Measurements from ENCODE around the gene ARRB2.

The ARRB2 gene

GRCh38 chr17:4742133-4742532, 31.7 kb downstream of the ARRB2 start:
- no peaks in the 10 kb centered on the region for H3K9me3 Mint-ChIP-seq
- H3K27me3 Mint-ChIP-seq (ENCODE audit: low read depth) = peaks cover 32% of the 10 kb centered on the region
- H3K27ac Mint-ChIP-seq = no peak overlapping the region
- no peaks in the 10 kb centered on the region for H3K36me3 Mint-ChIP-seq (ENCODE audit: low read depth)
- H3K4me3 Mint-ChIP-seq = no peak overlapping the region
- peaks cover 24% of the 10 kb centered on the region for H3K4me1 Mint-ChIP-seq (ENCODE audit: low read depth)
- DNase-seq (ENCODE audit: low spot score) = no peak

GRCh38 chr17:4742629-4743028, 32.2 kb downstream of the ARRB2 start:
- Mint-ChIP-seq H3K4me3 (no peak overlapping the region), H3K4me1 (ENCODE audit: low read depth) (peaks cover 24% of the 10 kb centered on the region), H3K9me3 (no peaks in the 10 kb centered on the region)

GRCh38 chr17:4743216-4743615, 32.8 kb downstream of the ARRB2 start:
- no peaks in the 10 kb centered on the region for H3K9me3 Mint-ChIP-seq
- no peaks in the 10 kb centered on the region for H3K36me3 Mint-ChIP-seq (ENCODE audit: low read depth)
- DNase-seq (ENCODE audit: low spot score) = no peak
- peaks cover 28% of the 10 kb centered on the region for H3K4me1 Mint-ChIP-seq (ENCODE audit: low read depth)
- H3K27me3 Mint-ChIP-seq (ENCODE audit: low read depth) = peaks cover 34% of the 10 kb centered on the region
- H3K4me3 Mint-ChIP-seq = no peak overlapping the region
- H3K27ac Mint-ChIP-seq = no peak overlapping the region

More at GRCh38 chr17:4742629-4743028, 32.2 kb downstream of the ARRB2 start:
- Mint-ChIP-seq H3K36me3 (ENCODE audit: low read depth) (no peaks in the 10 kb centered on the region), H3K27ac (no peak overlapping the region), H3K27me3 (ENCODE audit: low read depth) (peaks cover 32% of the 10 kb centered on the region)
- no peak for DNase-seq (ENCODE audit: low spot score)

GRCh38 chr17:4743898-4744297, 33.5 kb downstream of the ARRB2 start:
- Mint-ChIP-seq H3K27ac (no peak overlapping the region), H3K4me3 (no peak overlapping the region), H3K4me1 (ENCODE audit: low read depth) (peaks cover 24% of the 10 kb centered on the region), H3K27me3 (ENCODE audit: low read depth) (peaks cover 34% of the 10 kb centered on the region), H3K36me3 (ENCODE audit: low read depth) (no peaks in the 10 kb centered on the region), H3K9me3 (no peaks in the 10 kb centered on the region)
- no peak for DNase-seq (ENCODE audit: low spot score)

GRCh38 chr17:4744999-4745969, 34.9 kb downstream of the ARRB2 start:
- peaks cover 31% of the 10 kb centered on the region for H3K27me3 Mint-ChIP-seq (ENCODE audit: low read depth)
- no peaks in the 10 kb centered on the region for H3K9me3 Mint-ChIP-seq
- H3K4me1 Mint-ChIP-seq (ENCODE audit: low read depth) = peaks cover 20% of the 10 kb centered on the region
- H3K4me3 Mint-ChIP-seq = no peak overlapping the region
- H3K36me3 Mint-ChIP-seq (ENCODE audit: low read depth) = no peaks in the 10 kb centered on the region
- no peak overlapping the region for H3K27ac Mint-ChIP-seq
- DNase-seq (ENCODE audit: low spot score) = no peak

GRCh38 chr17:4747847-4748246, 37.4 kb downstream of the ARRB2 start:
- Mint-ChIP-seq H3K4me3 (peak overlapping the region; percentile 80), H3K27me3 (ENCODE audit: low read depth) (peaks cover 33% of the 10 kb centered on the region), H3K4me1 (ENCODE audit: low read depth) (peaks cover 15% of the 10 kb centered on the region), H3K9me3 (no peaks in the 10 kb centered on the region), H3K27ac (peak overlapping the region; percentile 72), H3K36me3 (ENCODE audit: low read depth) (no peaks in the 10 kb centered on the region)
- DNase-seq (ENCODE audit: low spot score) = peak; percentile 19

- peaks cover 15% of the 10 kb centered on the region for H3K4me1 Mint-ChIP-seq (ENCODE audit: low read depth)
- H3K9me3 Mint-ChIP-seq = no peaks in the 10 kb centered on the region
- H3K27ac Mint-ChIP-seq = no peak overlapping the region
- peak overlapping the region; percentile 21 for H3K4me3 Mint-ChIP-seq
- DNase-seq (ENCODE audit: low spot score) = no peak
- H3K27me3 Mint-ChIP-seq (ENCODE audit: low read depth) = peaks cover 36% of the 10 kb centered on the region
- H3K36me3 Mint-ChIP-seq (ENCODE audit: low read depth) = no peaks in the 10 kb centered on the region
Measured at GRCh38 chr17:4748686-4749085, 38.3 kb downstream of the ARRB2 start.

GRCh38 chr17:4750606-4751005, 40.2 kb downstream of the ARRB2 start:
- H3K27me3 Mint-ChIP-seq (ENCODE audit: low read depth) = peaks cover 40% of the 10 kb centered on the region
- no peaks in the 10 kb centered on the region for H3K36me3 Mint-ChIP-seq (ENCODE audit: low read depth)
- H3K27ac Mint-ChIP-seq = no peak overlapping the region
- DNase-seq (ENCODE audit: low spot score) = no peak
- H3K9me3 Mint-ChIP-seq = no peaks in the 10 kb centered on the region
- no peak overlapping the region for H3K4me3 Mint-ChIP-seq
- peaks cover 12% of the 10 kb centered on the region for H3K4me1 Mint-ChIP-seq (ENCODE audit: low read depth)

GRCh38 chr17:4751932-4752331, 41.5 kb downstream of the ARRB2 start:
- Mint-ChIP-seq H3K27me3 (ENCODE audit: low read depth) (peaks cover 42% of the 10 kb centered on the region), H3K4me1 (ENCODE audit: low read depth) (peaks cover 7% of the 10 kb centered on the region), H3K27ac (no peak overlapping the region), H3K9me3 (no peaks in the 10 kb centered on the region), H3K36me3 (ENCODE audit: low read depth) (no peaks in the 10 kb centered on the region), H3K4me3 (no peak overlapping the region)
- DNase-seq (ENCODE audit: low spot score) = no peak

GRCh38 chr17:4753392-4753791, 43.0 kb downstream of the ARRB2 start:
- H3K4me1 Mint-ChIP-seq (ENCODE audit: low read depth) = peaks cover 1% of the 10 kb centered on the region
- H3K9me3 Mint-ChIP-seq = no peaks in the 10 kb centered on the region
- no peak for DNase-seq (ENCODE audit: low spot score)
- H3K36me3 Mint-ChIP-seq (ENCODE audit: low read depth) = no peaks in the 10 kb centered on the region
- no peak overlapping the region for H3K4me3 Mint-ChIP-seq
- H3K27me3 Mint-ChIP-seq (ENCODE audit: low read depth) = peaks cover 41% of the 10 kb centered on the region
- no peak overlapping the region for H3K27ac Mint-ChIP-seq

- Mint-ChIP-seq H3K4me1 (ENCODE audit: low read depth) (no peaks in the 10 kb centered on the region), H3K27ac (no peak overlapping the region), H3K4me3 (no peak overlapping the region), H3K36me3 (ENCODE audit: low read depth) (no peaks in the 10 kb centered on the region), H3K9me3 (no peaks in the 10 kb centered on the region), H3K27me3 (ENCODE audit: low read depth) (peaks cover 15% of the 10 kb centered on the region)
- no peak for DNase-seq (ENCODE audit: low spot score)
Measured at GRCh38 chr17:4759776-4760236, 49.4 kb downstream of the ARRB2 start.

- H3K4me1 Mint-ChIP-seq (ENCODE audit: low read depth) = no peaks in the 10 kb centered on the region
- H3K27me3 Mint-ChIP-seq (ENCODE audit: low read depth) = peaks cover 6% of the 10 kb centered on the region
- no peak for DNase-seq (ENCODE audit: low spot score)
Measured at GRCh38 chr17:4764595-4764994, 54.2 kb downstream of the ARRB2 start.

GRCh38 chr17:4766201-4766600, 55.8 kb downstream of the ARRB2 start:
- no peak overlapping the region for H3K27ac Mint-ChIP-seq
- H3K9me3 Mint-ChIP-seq = no peaks in the 10 kb centered on the region
- H3K27me3 Mint-ChIP-seq (ENCODE audit: low read depth) = peaks cover 8% of the 10 kb centered on the region
- peaks cover 2% of the 10 kb centered on the region for H3K4me1 Mint-ChIP-seq (ENCODE audit: low read depth)
- DNase-seq (ENCODE audit: low spot score) = no peak
- no peak overlapping the region for H3K4me3 Mint-ChIP-seq
- H3K36me3 Mint-ChIP-seq (ENCODE audit: low read depth) = no peaks in the 10 kb centered on the region

More at GRCh38 chr17:4764595-4764994, 54.2 kb downstream of the ARRB2 start:
- Mint-ChIP-seq H3K9me3 (no peaks in the 10 kb centered on the region), H3K36me3 (ENCODE audit: low read depth) (no peaks in the 10 kb centered on the region), H3K4me3 (no peak overlapping the region), H3K27ac (no peak overlapping the region)

- Mint-ChIP-seq H3K4me1 (ENCODE audit: low read depth) (peaks cover 6% of the 10 kb centered on the region), H3K27ac (no peak overlapping the region), H3K9me3 (no peaks in the 10 kb centered on the region), H3K27me3 (ENCODE audit: low read depth) (peaks cover 8% of the 10 kb centered on the region), H3K4me3 (no peak overlapping the region), H3K36me3 (ENCODE audit: low read depth) (no peaks in the 10 kb centered on the region)
- no peak for DNase-seq (ENCODE audit: low spot score)
Measured at GRCh38 chr17:4766723-4767122, 56.3 kb downstream of the ARRB2 start.
